GM19240 (cell line): ENCODE measurements around the gene NKAIN2.
"Not testable (repeated sequence)": the region's sequence is repeated elsewhere in the genome, so short reads cannot be mapped to it uniquely, and the experiment has no call there.

Experiments
- DNase-seq: peaks from one replicate; pipeline ENCODE4 v3.0.0; 2011; ENCODE audit warnings: low spot score; ENCODE audit not compliant: insufficient read length

NKAIN2 gene

DNA sequence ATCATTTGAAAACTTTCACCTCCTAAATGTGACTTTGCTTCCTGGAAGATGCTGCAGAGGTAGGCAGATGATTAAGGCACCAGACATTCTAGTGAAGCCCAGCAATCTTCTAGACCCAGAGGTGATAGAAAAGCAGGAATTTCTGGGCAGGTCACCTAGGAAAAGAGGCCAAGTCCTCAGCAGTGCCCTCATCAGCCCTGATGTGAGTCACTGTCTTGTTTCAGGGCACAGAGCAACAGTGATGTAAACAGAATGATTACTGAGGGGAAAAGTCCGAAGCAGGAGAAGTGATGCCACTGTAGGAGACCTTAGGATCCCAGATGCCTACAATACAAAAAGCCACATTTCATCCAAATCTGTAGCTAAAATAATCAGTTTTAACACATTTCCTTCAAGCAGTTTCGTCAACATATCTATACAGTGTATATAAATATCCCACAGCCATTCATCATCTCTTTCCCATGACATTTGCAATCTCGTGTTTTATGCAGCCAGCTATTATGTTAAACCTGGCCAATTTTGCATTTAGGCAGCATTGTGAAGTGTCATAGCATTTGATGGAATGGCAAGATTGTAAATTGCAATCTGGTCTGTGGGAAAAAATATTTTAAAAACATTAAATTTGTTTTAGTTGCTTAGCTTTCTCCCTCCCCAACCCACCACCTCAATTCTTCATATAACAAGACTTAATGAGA is 757.4 kb downstream of the NKAIN2 start:
- DNase-seq: no peak

GRCh38 chr6:124561635-124562130 is 758.0 kb downstream of the NKAIN2 start:
- DNase-seq: no peak

GRCh38 chr6:124564125-124564524 is 760.5 kb downstream of the NKAIN2 start:
- DNase-seq: not testable (repeated sequence)

DNA sequence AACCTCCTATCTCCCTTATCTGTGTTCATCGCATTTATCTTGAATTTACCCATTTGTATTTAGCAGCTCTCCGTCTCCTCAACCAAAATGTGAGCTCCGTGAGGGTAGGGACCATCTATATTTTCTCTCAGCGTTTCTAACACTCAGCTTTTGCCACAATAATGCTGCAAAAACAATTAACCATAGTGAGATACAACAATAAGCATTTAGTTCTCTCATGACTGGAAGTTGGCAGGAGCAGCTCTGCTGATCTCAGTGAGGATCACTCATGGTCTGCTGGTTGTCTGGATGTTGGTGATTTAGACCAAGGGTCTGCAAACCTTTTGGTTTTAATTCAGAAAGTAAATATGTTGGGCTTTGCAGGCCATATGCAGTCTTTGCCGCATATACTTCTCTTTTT is 763.7 kb downstream of the NKAIN2 start:
- DNase-seq: no peak

GRCh38 chr6:124573953-124574352 is 770.3 kb downstream of the NKAIN2 start:
- no peak for DNase-seq

DNA sequence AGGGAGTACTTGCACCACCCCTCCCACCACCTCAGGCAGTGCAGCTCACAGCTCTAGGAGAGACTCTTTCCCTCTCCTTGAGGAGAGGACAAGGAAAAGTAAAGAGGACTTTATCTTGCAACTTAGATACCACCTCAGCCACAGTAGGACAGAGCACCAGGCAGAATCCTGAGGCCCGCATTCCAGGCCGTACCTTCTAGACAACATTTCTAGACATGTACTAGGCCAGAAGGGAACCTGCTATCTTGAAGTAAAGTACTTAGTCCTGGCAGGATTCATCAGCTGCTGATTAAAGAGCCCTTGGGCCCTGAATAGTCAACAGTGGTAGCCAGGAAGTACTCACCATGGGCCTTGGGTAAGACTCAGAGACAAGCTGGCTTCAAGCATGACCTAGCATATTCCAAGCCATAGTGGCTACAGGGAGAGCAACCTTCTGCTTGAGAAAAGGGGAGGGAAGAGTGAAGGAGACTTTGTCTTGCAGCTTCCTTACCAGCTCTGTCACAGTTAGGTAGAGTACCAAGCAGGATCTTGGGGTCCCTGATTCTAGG is 774.1 kb downstream of the NKAIN2 start:
- DNase-seq: no peak

GRCh38 chr6:124590001-124590400 is 786.3 kb downstream of the NKAIN2 start:
- no peak for DNase-seq

DNA sequence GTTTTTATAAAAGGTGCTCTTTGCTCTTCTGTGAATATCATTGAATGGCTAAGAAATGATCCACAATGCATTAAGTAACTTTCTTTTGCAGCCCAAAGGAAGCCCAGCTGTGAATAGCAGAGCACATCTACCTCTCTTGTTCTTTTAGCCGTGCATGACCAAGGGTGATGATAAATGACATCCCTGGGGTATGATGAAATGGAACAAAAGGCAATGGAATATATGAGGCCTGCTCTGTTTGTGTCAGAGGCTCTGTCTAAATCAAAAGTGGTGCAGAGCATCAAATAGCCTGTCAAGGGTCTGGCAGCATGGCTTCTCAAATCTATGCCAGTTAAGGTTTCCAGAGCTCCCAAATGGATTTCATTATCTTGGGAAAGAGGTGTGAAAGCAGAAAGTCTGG is 796.0 kb downstream of the NKAIN2 start:
- no peak for DNase-seq

GRCh38 chr6:124604719-124605118 is 801.1 kb downstream of the NKAIN2 start:
- DNase-seq: no peak

DNA sequence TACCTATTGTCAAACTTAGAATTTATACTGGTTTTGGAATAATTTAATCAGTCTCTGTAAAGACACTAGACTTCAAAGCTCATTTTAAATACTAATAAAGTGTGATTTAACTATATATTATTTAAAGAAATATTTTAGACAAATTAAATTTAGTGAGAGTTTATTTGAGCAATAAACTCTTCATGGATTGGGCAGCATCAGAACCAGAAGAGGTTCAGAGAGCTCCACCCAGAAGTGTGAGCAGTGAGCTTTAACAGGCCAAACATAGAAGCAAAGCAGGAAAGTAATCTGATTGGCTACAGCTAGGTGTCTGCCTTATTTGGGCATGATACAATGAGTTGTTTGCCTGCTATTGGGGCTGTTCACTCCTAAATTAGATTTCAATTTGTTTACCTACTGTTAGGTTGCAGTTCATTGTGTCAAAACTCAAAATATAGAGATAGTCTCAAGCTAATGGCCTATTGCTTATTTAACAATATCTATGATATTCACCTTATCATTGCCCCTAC is 803.5 kb downstream of the NKAIN2 start:
- no peak for DNase-seq

DNA sequence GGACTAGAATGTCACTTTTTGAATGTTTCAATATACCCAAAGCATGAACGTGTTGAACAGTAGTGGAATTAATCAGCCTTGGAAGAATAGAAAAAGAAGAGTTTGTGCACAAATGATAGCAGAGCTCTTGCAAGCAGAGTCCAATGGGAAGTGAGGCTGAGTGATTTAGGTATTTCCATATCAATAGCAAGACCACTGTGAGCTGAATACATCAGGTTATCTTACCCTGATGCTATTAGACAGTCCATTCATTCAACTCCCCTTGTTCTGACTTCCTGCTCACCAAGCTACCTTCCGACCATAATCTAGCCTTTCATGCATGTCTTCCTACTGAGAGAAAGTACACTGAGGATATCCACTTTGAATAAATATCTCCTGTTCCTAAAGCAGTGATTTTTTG is 809.4 kb downstream of the NKAIN2 start:
- no peak for DNase-seq

GRCh38 chr6:124622351-124622750 is 818.7 kb downstream of the NKAIN2 start:
- DNase-seq: no peak

GRCh38 chr6:124633655-124634054 is 830.0 kb downstream of the NKAIN2 start:
- no peak for DNase-seq

- no peak for DNase-seq
Measured at GRCh38 chr6:124640432-124640831, 836.8 kb downstream of the NKAIN2 start.

GRCh38 chr6:124655866-124656265 is 852.2 kb downstream of the NKAIN2 start:
- no peak for DNase-seq

GRCh38 chr6:124658053-124658452 is 854.4 kb downstream of the NKAIN2 start:
- no peak for DNase-seq

GRCh38 chr6:124659427-124659826 is 855.8 kb downstream of the NKAIN2 start:
- no peak for DNase-seq

DNA sequence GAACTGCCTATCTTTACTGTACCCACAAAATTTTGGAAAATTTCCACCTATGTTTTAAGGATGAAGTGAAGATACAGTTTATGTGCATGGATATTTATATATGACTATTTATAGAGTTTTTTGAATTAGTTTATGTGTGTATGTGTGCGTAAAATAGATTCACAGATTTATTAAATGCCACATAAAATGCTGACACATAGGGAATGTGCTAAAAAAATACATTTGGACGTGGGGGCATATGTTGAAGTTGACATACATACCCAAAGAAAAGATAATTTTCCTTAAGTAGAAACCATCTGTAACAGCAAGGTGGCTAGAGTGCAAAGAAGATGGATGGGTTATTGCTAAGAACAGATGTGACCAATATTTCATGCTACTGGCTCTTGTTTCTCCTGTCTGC is 856.5 kb downstream of the NKAIN2 start:
- DNase-seq: no peak

- no peak for DNase-seq
Measured at GRCh38 chr6:124661097-124661661, 857.5 kb downstream of the NKAIN2 start.

GRCh38 chr6:124668028-124668427 is 864.4 kb downstream of the NKAIN2 start:
- no peak for DNase-seq

- no peak for DNase-seq
Measured at GRCh38 chr6:124669713-124670480, 866.2 kb downstream of the NKAIN2 start.

DNA sequence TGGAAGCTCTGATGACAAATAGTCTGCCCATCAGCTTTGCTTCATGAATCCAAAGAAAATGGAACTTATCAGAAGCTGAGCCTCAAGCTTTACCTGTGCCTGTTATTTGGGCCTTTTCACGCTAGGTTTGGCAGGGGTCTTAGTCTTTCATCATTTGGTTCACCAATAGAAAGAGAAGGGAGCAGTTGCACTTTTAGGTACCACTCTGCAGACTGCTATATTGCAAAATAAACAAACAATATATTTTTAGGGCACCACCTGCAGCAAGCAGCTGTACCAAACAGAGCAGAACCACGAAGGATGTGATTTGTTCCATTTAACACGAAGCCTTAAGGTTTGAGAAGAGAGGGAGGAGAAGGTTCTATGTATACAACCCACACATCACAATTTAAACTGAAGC is 867.1 kb downstream of the NKAIN2 start:
- no peak for DNase-seq
